HepG2 (cell line): Measurements from ENCODE around the gene CNKSR3. TPM values are rescaled to one million over a fixed set of nuclear protein-coding genes. Genes with fewer than 3 reads are reported as not detected.

Experiments used
- GATAD1 ChIP-seq: IDR thresholded peaks from 2 replicates; pipeline ENCODE4 v1.6.1; 2016; ENCODE audit warnings: missing genetic modification reagents, missing compliant biosample characterization
- KLF6 ChIP-seq: IDR thresholded peaks from 2 replicates; pipeline ENCODE4 v1.8.0; 2016; ENCODE audit warnings: missing biosample characterization, missing genetic modification reagents
- MAF1 ChIP-seq: sonication (generic); formaldehyde crosslinking; IDR thresholded peaks from 2 replicates; pipeline ENCODE4 v1.5.0; 2020; ENCODE audit warnings: missing genetic modification reagents, borderline replicate concordance
- MBD4 ChIP-seq: IDR thresholded peaks from 2 replicates; pipeline ENCODE4 v1.6.1; 2012; ENCODE audit warnings: low read length, inconsistent platforms, borderline replicate concordance
- NR2F6 ChIP-seq, 2 experiments: IDR thresholded peaks; 2 replicates each; pipeline ENCODE4 v1.6.1; 2016; ENCODE audit warnings: antibody characterized with exemption in 1 of 2, mild to moderate bottlenecking in 1 of 2
- ONECUT2 ChIP-seq: sonication (generic); formaldehyde crosslinking; IDR thresholded peaks from 2 replicates; pipeline ENCODE4 v1.4.0; 2020; ENCODE audit warnings: missing genetic modification reagents
- RNF2 ChIP-seq: fragments of 450-650 bp; conservative IDR thresholded peaks from 2 replicates; pipeline ENCODE4 v1.6.1; 2016; ENCODE audit warnings: low read depth
- SMAD1 ChIP-seq: sonication (generic); formaldehyde crosslinking; IDR thresholded peaks from 2 replicates; pipeline ENCODE4 v1.4.0; 2020; ENCODE audit warnings: missing genetic modification reagents, low read depth, mild to moderate bottlenecking, borderline replicate concordance
- YEATS4 ChIP-seq: sonication (generic); formaldehyde crosslinking; IDR thresholded peaks from 2 replicates; pipeline ENCODE4 v1.4.0; 2020; ENCODE audit warnings: missing genetic modification reagents, borderline replicate concordance
- ZBTB1 ChIP-seq: sonication (generic); formaldehyde crosslinking; IDR thresholded peaks from 2 replicates; pipeline ENCODE4 v1.4.0; 2020; ENCODE audit warnings: missing genetic modification reagents, borderline replicate concordance
- ZBTB8A ChIP-seq: sonication (generic); formaldehyde crosslinking; IDR thresholded peaks from 2 replicates; pipeline ENCODE4 v1.4.0; 2020; ENCODE audit warnings: mild to moderate bottlenecking, low read depth, missing genetic modification reagents, borderline replicate concordance
- ZFP82 ChIP-seq: sonication (generic); formaldehyde crosslinking; IDR thresholded peaks from 2 replicates; pipeline ENCODE4 v1.5.1; 2020; ENCODE audit warnings: mild to moderate bottlenecking, missing genetic modification reagents, borderline replicate concordance
- ZNF333 ChIP-seq: sonication (generic); formaldehyde crosslinking; IDR thresholded peaks from 2 replicates; pipeline ENCODE4 v1.4.0; 2020; ENCODE audit warnings: mild to moderate bottlenecking, missing genetic modification reagents, borderline replicate concordance
- ZNF354B ChIP-seq: sonication (generic); formaldehyde crosslinking; IDR thresholded peaks from 2 replicates; pipeline ENCODE4 v1.8.0; 2022; ENCODE audit warnings: mild to moderate bottlenecking, missing genetic modification reagents
- ZNF615 ChIP-seq: sonication (generic); formaldehyde crosslinking; IDR thresholded peaks from 2 replicates; pipeline ENCODE4 v1.5.0; 2020; ENCODE audit warnings: mild to moderate bottlenecking, missing genetic modification reagents, borderline replicate concordance
- ZNF703 ChIP-seq: sonication (generic); formaldehyde crosslinking; IDR thresholded peaks from 2 replicates; pipeline ENCODE4 v1.5.1; 2020; ENCODE audit warnings: missing genetic modification reagents, mild to moderate bottlenecking, moderate library complexity, borderline replicate concordance
- ZNF713 ChIP-seq: sonication (generic); formaldehyde crosslinking; IDR thresholded peaks from 2 replicates; pipeline ENCODE4 v1.4.0; 2020; ENCODE audit warnings: mild to moderate bottlenecking, missing genetic modification reagents
- ZNF792 ChIP-seq: IDR thresholded peaks from 2 replicates; pipeline ENCODE4 v1.6.1; 2016
- polyA plus RNA-seq, 8 experiments: library from polyadenylated mRNA; depleted of rRNA in 3 of 8; stranded (reverse) in 7 of 8; unstranded in 1 of 8; fragments of >200 nt; fragmentation: Illumina TruSeq in 4 of 8; extraction: Trizol in 4 of 8; gene quantifications; 2 replicates each; pipeline versions ENCODE4 v1.2.1 to v1.2.3, GENCODE V29; 2011 to 2016; ENCODE audit warnings: low read depth in 4 of 8, missing spikeins in 1 of 8, mixed read lengths in 1 of 8; ENCODE audit not compliant: insufficient read depth in 1 of 8
- total RNA-seq, 5 experiments: library from RNA; depleted of rRNA; stranded (reverse); fragments of >200 nt; fragmentation: Illumina TruSeq; extraction: Trizol; gene quantifications; 2 replicates each; pipeline ENCODE4 v1.2.3, GENCODE V29; 2016; ENCODE audit warnings: low read depth in 1 of 5
- TF ChIP-seq, protein P1 (sequence below): sonication (generic); formaldehyde crosslinking; IDR thresholded peaks from 2 replicates; pipeline ENCODE4 v1.4.0; 2020; ENCODE audit warnings: missing genetic modification reagents
- TF ChIP-seq, protein P2 (sequence below): sonication (generic); formaldehyde crosslinking; IDR thresholded peaks from 2 replicates; pipeline ENCODE4 v1.4.0; 2020; ENCODE audit warnings: missing genetic modification reagents
- TF ChIP-seq, protein P3 (sequence below): IDR thresholded peaks from 2 replicates; pipeline ENCODE4 v1.6.1; 2016
- TF ChIP-seq, protein P4 (sequence below): sonication (generic); formaldehyde crosslinking; IDR thresholded peaks from 2 replicates; pipeline ENCODE4 v1.5.1; 2020; ENCODE audit warnings: mild to moderate bottlenecking, missing genetic modification reagents, borderline replicate concordance
- TF ChIP-seq, protein P5 (sequence below): IDR thresholded peaks from 2 replicates; pipeline ENCODE4 v1.6.1; 2012; ENCODE audit warnings: inconsistent platforms

Gene CNKSR3
- total and polyA plus RNA-seq, 2 of the 13 experiments (the other 11 are each of a cell fraction or from before 2014, with no cell fraction given): 9.2 to 38.6 TPM

DNA sequence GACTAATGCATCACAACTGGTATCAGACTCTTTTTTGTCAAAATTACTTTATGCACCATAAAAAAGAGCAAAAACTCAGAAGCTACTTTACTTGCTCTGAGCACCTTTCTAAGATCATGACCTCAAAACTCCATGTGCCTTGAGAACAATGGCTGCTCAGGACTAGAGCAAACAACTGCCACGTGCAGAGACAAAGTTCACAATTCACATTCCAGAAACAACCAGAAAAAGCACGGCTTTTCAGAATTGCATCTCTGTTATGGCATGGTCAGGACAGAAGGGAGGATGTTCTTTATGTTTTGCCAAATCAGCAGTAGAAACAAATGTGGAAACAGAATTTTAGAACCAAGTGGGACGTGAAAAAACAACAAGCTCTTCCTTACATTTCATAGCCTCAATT, 70.5 kb downstream of the CNKSR3 start (continued):
- TF ChIP-seq, protein P1, sequence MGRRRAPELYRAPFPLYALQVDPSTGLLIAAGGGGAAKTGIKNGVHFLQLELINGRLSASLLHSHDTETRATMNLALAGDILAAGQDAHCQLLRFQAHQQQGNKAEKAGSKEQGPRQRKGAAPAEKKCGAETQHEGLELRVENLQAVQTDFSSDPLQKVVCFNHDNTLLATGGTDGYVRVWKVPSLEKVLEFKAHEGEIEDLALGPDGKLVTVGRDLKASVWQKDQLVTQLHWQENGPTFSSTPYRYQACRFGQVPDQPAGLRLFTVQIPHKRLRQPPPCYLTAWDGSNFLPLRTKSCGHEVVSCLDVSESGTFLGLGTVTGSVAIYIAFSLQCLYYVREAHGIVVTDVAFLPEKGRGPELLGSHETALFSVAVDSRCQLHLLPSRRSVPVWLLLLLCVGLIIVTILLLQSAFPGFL (CRISPR knock-in tag): no peak
- peak; percentile 77; the same call in 1 of the 2 replicates for TF ChIP-seq MBD4
- TF ChIP-seq NR2F6 (IDR thresholded peaks at IDR 0.05): peak; percentile 92
- TF ChIP-seq NR2F6 (CRISPR knock-in tag; IDR thresholded peaks at IDR 0.05): peak; percentile 96
- TF ChIP-seq, protein P2, sequence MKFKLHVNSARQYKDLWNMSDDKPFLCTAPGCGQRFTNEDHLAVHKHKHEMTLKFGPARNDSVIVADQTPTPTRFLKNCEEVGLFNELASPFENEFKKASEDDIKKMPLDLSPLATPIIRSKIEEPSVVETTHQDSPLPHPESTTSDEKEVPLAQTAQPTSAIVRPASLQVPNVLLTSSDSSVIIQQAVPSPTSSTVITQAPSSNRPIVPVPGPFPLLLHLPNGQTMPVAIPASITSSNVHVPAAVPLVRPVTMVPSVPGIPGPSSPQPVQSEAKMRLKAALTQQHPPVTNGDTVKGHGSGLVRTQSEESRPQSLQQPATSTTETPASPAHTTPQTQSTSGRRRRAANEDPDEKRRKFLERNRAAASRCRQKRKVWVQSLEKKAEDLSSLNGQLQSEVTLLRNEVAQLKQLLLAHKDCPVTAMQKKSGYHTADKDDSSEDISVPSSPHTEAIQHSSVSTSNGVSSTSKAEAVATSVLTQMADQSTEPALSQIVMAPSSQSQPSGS (CRISPR knock-in tag): peak; percentile 63; the same call in 1 of the 2 replicates
- TF ChIP-seq ZFP82 (CRISPR knock-in tag): no peak
- TF ChIP-seq ZBTB8A (CRISPR knock-in tag): no peak
- TF ChIP-seq, protein P3, sequence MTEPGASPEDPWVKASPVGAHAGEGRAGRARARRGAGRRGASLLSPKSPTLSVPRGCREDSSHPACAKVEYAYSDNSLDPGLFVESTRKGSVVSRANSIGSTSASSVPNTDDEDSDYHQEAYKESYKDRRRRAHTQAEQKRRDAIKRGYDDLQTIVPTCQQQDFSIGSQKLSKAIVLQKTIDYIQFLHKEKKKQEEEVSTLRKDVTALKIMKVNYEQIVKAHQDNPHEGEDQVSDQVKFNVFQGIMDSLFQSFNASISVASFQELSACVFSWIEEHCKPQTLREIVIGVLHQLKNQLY: peak; percentile 96
- TF ChIP-seq GATAD1 (CRISPR knock-in tag): peak; percentile 64; the same call in 1 of the 2 replicates
- TF ChIP-seq ZNF354B (CRISPR knock-in tag): no peak
- TF ChIP-seq, protein P4, sequence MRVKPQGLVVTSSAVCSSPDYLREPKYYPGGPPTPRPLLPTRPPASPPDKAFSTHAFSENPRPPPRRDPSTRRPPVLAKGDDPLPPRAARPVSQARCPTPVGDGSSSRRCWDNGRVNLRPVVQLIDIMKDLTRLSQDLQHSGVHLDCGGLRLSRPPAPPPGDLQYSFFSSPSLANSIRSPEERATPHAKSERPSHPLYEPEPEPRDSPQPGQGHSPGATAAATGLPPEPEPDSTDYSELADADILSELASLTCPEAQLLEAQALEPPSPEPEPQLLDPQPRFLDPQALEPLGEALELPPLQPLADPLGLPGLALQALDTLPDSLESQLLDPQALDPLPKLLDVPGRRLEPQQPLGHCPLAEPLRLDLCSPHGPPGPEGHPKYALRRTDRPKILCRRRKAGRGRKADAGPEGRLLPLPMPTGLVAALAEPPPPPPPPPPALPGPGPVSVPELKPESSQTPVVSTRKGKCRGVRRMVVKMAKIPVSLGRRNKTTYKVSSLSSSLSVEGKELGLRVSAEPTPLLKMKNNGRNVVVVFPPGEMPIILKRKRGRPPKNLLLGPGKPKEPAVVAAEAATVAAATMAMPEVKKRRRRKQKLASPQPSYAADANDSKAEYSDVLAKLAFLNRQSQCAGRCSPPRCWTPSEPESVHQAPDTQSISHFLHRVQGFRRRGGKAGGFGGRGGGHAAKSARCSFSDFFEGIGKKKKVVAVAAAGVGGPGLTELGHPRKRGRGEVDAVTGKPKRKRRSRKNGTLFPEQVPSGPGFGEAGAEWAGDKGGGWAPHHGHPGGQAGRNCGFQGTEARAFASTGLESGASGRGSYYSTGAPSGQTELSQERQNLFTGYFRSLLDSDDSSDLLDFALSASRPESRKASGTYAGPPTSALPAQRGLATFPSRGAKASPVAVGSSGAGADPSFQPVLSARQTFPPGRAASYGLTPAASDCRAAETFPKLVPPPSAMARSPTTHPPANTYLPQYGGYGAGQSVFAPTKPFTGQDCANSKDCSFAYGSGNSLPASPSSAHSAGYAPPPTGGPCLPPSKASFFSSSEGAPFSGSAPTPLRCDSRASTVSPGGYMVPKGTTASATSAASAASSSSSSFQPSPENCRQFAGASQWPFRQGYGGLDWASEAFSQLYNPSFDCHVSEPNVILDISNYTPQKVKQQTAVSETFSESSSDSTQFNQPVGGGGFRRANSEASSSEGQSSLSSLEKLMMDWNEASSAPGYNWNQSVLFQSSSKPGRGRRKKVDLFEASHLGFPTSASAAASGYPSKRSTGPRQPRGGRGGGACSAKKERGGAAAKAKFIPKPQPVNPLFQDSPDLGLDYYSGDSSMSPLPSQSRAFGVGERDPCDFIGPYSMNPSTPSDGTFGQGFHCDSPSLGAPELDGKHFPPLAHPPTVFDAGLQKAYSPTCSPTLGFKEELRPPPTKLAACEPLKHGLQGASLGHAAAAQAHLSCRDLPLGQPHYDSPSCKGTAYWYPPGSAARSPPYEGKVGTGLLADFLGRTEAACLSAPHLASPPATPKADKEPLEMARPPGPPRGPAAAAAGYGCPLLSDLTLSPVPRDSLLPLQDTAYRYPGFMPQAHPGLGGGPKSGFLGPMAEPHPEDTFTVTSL (CRISPR knock-in tag): peak; percentile 89
- TF ChIP-seq RNF2: peak; percentile 78; the same call in 1 of the 2 replicates
- TF ChIP-seq MAF1 (CRISPR knock-in tag): no peak
- TF ChIP-seq SMAD1 (CRISPR knock-in tag): no peak
- TF ChIP-seq, protein P5, sequence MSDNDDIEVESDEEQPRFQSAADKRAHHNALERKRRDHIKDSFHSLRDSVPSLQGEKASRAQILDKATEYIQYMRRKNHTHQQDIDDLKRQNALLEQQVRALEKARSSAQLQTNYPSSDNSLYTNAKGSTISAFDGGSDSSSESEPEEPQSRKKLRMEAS: peak; percentile 99
- TF ChIP-seq ZNF713 (CRISPR knock-in tag): no peak
- 0 out of 2 replicates have a peak, but pooled peaks have one; percentile 35 for TF ChIP-seq ZNF792 (CRISPR knock-in tag)
- TF ChIP-seq ZBTB1 (CRISPR knock-in tag): no peak
- peak; percentile 98 for TF ChIP-seq KLF6 (CRISPR knock-in tag)
- no peak for TF ChIP-seq ZNF333
- 0 out of 2 replicates have a peak, but pooled peaks have one; percentile 39 for TF ChIP-seq ZNF703
- TF ChIP-seq ZNF615 (CRISPR knock-in tag): 0 out of 2 replicates have a peak, but pooled peaks have one; percentile 40
- peak; percentile 85 for TF ChIP-seq YEATS4
- no peak for TF ChIP-seq ONECUT2
